H1 (cell line): ENCODE data around the gene SLC13A3.

Experiments used
- CTCF ChIP-seq, 3 experiments: IDR thresholded peaks; 1 replicate in 2 of 3; 2 replicates in 1 of 3; pipeline versions ENCODE4 v1.5.1 to v1.6.1; 2011; ENCODE audit warnings: low read length in 3 of 3, mild to moderate bottlenecking in 3 of 3, inconsistent platforms in 2 of 3, low read depth in 1 of 3, moderate library complexity in 1 of 3; ENCODE audit not compliant: insufficient read depth in 1 of 3; ENCODE audit errors: control extremely low read depth in 1 of 3
- JUND ChIP-seq: IDR thresholded peaks from 2 replicates; pipeline ENCODE4 v1.6.1; 2011; ENCODE audit warnings: mild to moderate bottlenecking, improper control_type of control experiment, low read length
- KDM1A ChIP-seq: fragments of 200-600, 300-600 bp; sonication (generic); IDR thresholded peaks from 2 replicates; pipeline ENCODE4 v1.7.1; 2016; ENCODE audit warnings: mild to moderate bottlenecking, low read length, borderline replicate concordance
- MAFK ChIP-seq: IDR thresholded peaks from 2 replicates; pipeline ENCODE4 v1.6.1; 2012; ENCODE audit warnings: low read depth, mild to moderate bottlenecking, improper control_type of control experiment, low read length
- MAX ChIP-seq: IDR thresholded peaks from 2 replicates; pipeline ENCODE4 v1.6.1; 2012; ENCODE audit warnings: inconsistent platforms
- POLR2A ChIP-seq, 2 experiments: IDR thresholded peaks; 1 replicate in 1 of 2; 2 replicates in 1 of 2; pipeline ENCODE4 v1.6.1; 2011; ENCODE audit warnings: low read depth in 2 of 2, low read length in 2 of 2, mild to moderate bottlenecking in 2 of 2; ENCODE audit errors: control extremely low read depth in 1 of 2
- RAD21 ChIP-seq, 2 experiments: IDR thresholded peaks in 1 of 2; conservative IDR thresholded peaks in 1 of 2; 2 replicates each; pipeline ENCODE4 v1.6.1; 2011; ENCODE audit warnings: low read depth in 2 of 2, low read length in 2 of 2, improper control_type of control experiment in 1 of 2, inconsistent platforms in 1 of 2, mild to moderate bottlenecking in 1 of 2, moderate library complexity in 1 of 2
- RBBP5 ChIP-seq: IDR thresholded peaks from 2 replicates; pipeline ENCODE4 v1.7.1; 2012; ENCODE audit warnings: low read depth, mild to moderate bottlenecking, inconsistent platforms, low read length, moderate library complexity, borderline replicate concordance
- SAP30 ChIP-seq: fragments of 300-600 bp; sonication (generic); IDR thresholded peaks from 2 replicates; pipeline ENCODE4 v1.7.1; 2012; ENCODE audit warnings: low read length, moderate library complexity, mild to moderate bottlenecking, inconsistent platforms; ENCODE audit not compliant: insufficient read depth, insufficient replicate concordance
- SP4 ChIP-seq: IDR thresholded peaks from 2 replicates; pipeline ENCODE4 v1.6.1; 2012; ENCODE audit warnings: low read length, inconsistent platforms
- TCF12 ChIP-seq: IDR thresholded peaks from 2 replicates; pipeline ENCODE4 v1.6.1; 2011; ENCODE audit warnings: low read depth, mild to moderate bottlenecking, low read length
- YY1 ChIP-seq: IDR thresholded peaks from 2 replicates; pipeline ENCODE4 v1.6.1; 2011; ENCODE audit warnings: low read depth, mild to moderate bottlenecking, low read length
- ZNF274 ChIP-seq: IDR thresholded peaks from 2 replicates; pipeline ENCODE4 v1.7.0; 2012; ENCODE audit warnings: low read length, borderline replicate concordance; ENCODE audit errors: extremely low read depth

DNA sequence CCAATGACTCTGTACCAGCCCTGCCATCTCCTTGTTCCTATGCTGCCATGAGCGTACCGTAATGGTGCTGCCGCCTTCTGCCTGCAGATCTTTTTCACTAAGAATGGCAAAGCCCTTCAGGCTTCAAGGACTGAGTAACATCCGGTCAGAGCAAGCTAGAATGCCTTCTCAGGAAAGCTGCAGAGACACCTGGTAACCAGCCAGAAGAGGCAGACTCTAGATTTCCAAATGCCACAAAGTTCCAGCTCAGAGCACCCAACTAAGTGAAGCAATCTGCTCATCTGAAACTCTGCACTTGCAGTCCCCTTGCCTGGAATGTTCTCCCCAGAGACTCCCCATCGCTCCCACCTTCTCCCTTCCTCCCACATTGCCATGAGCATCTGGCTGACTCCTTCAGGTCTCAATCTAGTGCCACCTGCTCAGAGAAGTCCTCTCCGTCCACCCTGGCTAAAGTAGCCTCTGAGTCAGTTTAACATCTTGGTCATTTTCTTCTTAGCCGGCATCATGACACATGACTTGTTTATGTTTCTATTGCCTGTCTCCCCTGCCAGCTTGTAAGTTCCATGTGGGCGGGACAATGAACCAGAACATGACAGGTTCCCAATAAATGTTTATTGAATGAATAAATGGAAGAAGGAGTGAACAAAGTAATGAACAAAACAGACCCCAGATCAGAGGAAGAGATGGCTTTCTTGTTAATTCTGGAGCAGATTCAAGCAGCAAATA, 93.9 kb downstream of the SLC13A3 start:
- no peak for TF ChIP-seq ZNF274
- TF ChIP-seq SAP30 = no peak
- TF ChIP-seq MAX = no peak
- TF ChIP-seq JUND = no peak
- no peak for TF ChIP-seq SP4
- no peak for TF ChIP-seq YY1
- no peak for TF ChIP-seq RBBP5
- no peak for TF ChIP-seq POLR2A (IDR thresholded peaks at IDR 0.05; ENCODE audit: control extremely low read depth in 1 of 2, low read depth in 2 of 2, low read length in 2 of 2)
- TF ChIP-seq TCF12 = no peak
- no peak for TF ChIP-seq RAD21 (IDR thresholded peaks at IDR 0.05 in 1 of 2, conservative IDR thresholded peaks at IDR 0.05 in 1 of 2; ENCODE audit: low read depth in 2 of 2, low read length in 2 of 2)
- no peak for TF ChIP-seq CTCF (IDR thresholded peaks at IDR 0.05; ENCODE audit: control extremely low read depth in 1 of 3, insufficient read depth in 1 of 3, low read depth in 1 of 3, low read length in 3 of 3)
- TF ChIP-seq KDM1A = no peak
- no peak for TF ChIP-seq MAFK
